ENCODE measurements around the gene TAF4.

Gene TAF4

DNA sequence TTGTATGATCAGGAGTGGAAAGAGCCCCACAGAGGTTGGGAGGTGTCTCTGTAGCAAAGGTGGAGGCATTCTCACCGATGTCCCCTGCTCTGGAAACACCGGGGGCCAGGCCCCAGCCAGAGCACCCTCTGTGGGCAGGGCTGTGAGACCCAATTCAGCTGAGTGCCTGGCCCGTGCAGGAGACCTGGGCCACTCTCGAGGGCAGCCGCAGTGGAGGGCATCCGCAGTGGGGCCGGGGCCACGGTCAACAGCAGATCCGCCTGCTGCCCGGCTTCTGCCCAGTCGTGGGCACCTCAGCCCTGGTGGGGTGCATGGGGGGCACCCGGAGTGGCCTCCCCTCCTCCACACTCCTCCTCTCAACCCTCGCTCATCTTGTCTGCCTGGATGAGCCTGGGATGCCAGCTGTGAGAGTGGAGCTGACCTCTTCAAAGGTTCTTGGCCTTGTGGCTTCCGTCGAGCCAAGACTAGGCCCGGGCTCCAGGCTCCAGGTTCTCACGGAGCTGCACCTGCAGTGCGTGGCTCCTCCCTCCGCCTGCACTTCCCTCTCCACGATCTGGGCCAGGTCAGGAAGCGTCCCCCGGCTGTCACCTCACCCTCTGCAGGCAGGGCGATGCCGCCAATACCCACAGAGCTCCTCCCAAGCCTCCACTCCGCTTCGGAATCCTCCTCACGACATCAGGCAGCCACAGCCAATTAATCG, 134.8 kb downstream of the TAF4 start:
- no peaks in the 10 kb centered on the region for H3K27me3 Mint-ChIP-seq
- ATAC-seq (replicated peaks; ENCODE audit: extremely low read depth, poor library complexity, severe bottlenecking), result no peak
- no peak overlapping the region for H3K4me3 Mint-ChIP-seq
- H3K4me1 Mint-ChIP-seq, result no peaks in the 10 kb centered on the region
- H3K36me3 Mint-ChIP-seq (ENCODE audit: insufficient read depth), result no peaks in the 10 kb centered on the region
- H3K9me3 Mint-ChIP-seq, result no peaks in the 10 kb centered on the region
- DNase-seq (ENCODE audit: low spot score in 2 of 2), result no peak
- no peak overlapping the region for H3K27ac Mint-ChIP-seq (ENCODE audit: low read depth)

DNA sequence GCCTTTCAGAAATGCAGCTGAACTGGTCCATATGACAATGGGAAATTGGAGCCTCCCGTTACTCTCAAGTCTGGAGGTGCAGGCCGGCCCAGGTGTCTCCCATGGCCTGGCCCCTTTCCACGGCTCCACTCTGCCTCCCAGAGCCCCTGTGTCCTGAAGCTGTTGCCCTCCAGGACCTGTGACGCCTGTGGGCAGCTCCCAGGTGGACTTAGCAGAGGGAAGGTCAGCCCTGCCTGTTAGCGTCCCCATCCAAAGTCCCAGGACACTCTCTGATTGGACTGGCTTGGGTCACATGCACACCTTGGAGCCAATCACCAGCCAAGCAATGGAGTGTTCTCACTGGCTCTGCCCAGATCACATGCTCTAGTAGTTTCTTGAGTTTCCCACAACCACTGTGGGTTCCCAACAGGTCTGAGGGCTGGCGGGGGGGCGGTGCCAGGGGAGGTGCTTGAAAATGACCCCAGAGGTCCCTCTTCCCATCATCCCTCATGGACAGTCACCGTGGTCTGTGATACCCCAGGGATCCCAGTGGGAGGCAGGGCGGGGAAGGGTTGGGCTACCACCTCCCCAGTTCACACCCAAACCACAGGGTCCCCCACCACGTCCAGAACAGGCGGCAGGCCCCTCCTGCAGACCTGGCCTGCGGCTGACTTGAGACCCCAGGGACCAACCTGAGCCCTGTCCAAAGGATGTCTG, 135.6 kb downstream of the TAF4 start:
- Mint-ChIP-seq H3K27me3 (no peaks in the 10 kb centered on the region), H3K4me1 (no peaks in the 10 kb centered on the region), H3K36me3 (ENCODE audit: insufficient read depth) (no peaks in the 10 kb centered on the region), H3K27ac (ENCODE audit: low read depth) (no peak overlapping the region), H3K4me3 (no peak overlapping the region), H3K9me3 (no peaks in the 10 kb centered on the region)
- ATAC-seq (replicated peaks; ENCODE audit: extremely low read depth, poor library complexity, severe bottlenecking), result no peak
- DNase-seq (ENCODE audit: low spot score in 2 of 2), result no peak

DNA sequence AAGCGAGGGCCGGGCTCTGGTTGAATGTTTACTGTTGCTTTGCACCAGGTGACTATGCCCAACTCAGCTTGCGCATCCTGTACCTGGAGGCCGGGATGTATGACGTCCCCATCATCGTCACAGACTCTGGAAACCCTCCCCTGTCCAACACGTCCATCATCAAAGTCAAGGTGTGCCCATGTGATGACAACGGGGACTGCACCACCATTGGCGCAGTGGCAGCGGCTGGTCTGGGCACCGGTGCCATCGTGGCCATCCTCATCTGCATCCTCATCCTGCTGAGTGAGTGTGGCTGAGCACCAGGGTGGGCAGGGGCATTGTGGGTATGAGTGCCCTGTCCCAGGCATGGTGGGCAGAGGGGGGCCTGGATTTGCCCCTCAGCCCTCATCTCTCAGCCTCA, 136.1 kb downstream of the TAF4 start:
- Mint-ChIP-seq H3K4me1 (no peaks in the 10 kb centered on the region), H3K9me3 (no peaks in the 10 kb centered on the region), H3K4me3 (no peak overlapping the region), H3K36me3 (ENCODE audit: insufficient read depth) (no peaks in the 10 kb centered on the region), H3K27me3 (no peaks in the 10 kb centered on the region), H3K27ac (ENCODE audit: low read depth) (no peak overlapping the region)
- ATAC-seq (replicated peaks; ENCODE audit: extremely low read depth, poor library complexity, severe bottlenecking) (no peak), DNase-seq (ENCODE audit: low spot score in 2 of 2) (no peak)

DNA sequence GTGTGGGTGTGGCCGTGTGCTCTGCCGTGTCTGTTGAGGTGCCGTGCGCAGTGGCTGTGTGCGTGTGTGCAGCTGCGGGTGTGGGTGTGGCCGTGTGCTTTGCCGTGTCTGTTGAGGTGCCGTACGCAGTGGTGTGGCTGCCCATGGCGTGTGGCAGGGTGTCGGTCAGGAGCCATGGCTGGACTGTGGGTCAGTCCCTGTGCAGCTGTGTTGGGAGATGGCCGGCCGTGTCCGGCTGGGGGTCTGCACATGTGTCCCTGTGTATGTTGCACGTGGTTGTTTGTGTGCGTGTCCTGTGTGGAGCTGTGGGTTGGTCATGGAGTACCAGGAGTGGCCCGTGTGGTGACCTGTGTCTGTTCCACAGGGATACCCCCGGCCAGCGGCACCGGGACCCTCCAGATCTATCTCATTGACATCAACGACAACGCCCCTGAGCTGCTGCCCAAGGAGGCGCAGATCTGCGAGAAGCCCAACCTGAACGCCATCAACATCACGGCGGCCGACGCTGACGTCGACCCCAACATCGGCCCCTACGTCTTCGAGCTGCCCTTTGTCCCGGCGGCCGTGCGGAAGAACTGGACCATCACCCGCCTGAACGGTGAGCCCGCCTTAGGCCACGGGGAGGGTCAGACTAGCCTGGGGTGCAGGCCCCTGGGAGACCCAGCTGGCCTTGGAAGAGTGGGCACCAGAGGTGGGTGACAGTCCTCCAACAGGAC, 137.7 kb downstream of the TAF4 start:
- no peak for ATAC-seq (replicated peaks; ENCODE audit: extremely low read depth, poor library complexity, severe bottlenecking)
- H3K27ac Mint-ChIP-seq (ENCODE audit: low read depth), result no peak overlapping the region
- no peaks in the 10 kb centered on the region for H3K9me3 Mint-ChIP-seq
- H3K36me3 Mint-ChIP-seq (ENCODE audit: insufficient read depth), result no peaks in the 10 kb centered on the region
- no peaks in the 10 kb centered on the region for H3K4me1 Mint-ChIP-seq
- DNase-seq (ENCODE audit: low spot score in 2 of 2), result no peak
- no peak overlapping the region for H3K4me3 Mint-ChIP-seq
- no peaks in the 10 kb centered on the region for H3K27me3 Mint-ChIP-seq

DNA sequence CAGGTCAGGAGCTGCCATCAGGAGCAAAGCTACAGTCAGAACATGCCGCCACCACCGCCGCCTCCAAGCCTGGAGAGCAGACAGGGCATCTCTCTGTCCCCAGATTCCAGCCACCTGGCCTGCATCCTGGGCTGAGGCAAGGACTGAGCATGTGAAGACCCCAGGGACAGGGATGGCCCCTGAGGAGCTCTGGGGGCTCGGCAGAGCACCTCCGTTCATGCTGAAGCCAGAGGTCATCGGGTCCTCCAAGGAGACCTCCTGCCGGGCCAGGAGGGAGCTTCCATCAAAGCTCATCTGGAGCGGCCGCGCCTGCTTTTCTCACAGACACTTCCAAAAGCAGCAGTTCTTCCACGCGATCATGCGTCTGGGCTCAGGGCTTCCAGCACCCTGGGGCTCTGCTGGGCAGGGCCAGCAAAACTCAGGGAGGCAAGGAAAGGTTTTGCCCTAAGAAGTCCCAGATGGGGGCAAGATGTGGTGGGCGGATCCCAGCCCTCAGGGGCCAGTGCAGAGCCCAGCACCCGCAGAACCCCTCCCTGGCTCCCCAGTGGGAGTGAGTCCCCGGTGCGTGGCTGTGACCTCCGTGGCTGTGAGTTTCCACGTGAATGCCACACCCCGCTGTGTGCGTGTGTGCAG, 138.4 kb downstream of the TAF4 start:
- Mint-ChIP-seq H3K36me3 (ENCODE audit: insufficient read depth) (no peaks in the 10 kb centered on the region), H3K27ac (ENCODE audit: low read depth) (no peak overlapping the region), H3K4me3 (no peak overlapping the region), H3K9me3 (no peaks in the 10 kb centered on the region), H3K4me1 (no peaks in the 10 kb centered on the region), H3K27me3 (no peaks in the 10 kb centered on the region)
- ATAC-seq (replicated peaks; ENCODE audit: extremely low read depth, poor library complexity, severe bottlenecking), result no peak
- no peak for DNase-seq (ENCODE audit: low spot score in 2 of 2)

DNA sequence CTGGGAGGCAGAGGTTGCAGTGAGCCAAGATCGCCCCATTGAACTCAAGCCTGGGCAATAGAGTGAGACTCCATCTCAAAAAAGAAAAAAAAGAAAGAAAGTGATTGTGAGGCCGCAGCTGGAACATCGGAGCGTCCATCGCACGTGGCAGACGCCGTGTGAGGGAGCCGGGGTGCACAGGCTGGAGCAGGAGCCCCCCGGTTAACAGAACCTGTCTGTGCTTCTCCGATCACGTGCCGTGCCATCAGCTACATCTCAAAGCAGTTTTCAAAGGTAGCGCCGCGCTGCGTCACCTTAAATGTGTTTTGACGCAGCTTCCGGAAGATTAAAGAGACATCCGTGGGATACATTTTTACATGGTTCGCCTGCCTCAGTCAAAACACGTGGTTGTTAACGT, 138.9 kb downstream of the TAF4 start:
- DNase-seq (ENCODE audit: low spot score in 2 of 2) (no peak), ATAC-seq (replicated peaks; ENCODE audit: extremely low read depth, poor library complexity, severe bottlenecking) (no peak)
- Mint-ChIP-seq H3K4me3 (no peak overlapping the region), H3K36me3 (ENCODE audit: insufficient read depth) (no peaks in the 10 kb centered on the region), H3K4me1 (no peaks in the 10 kb centered on the region), H3K27me3 (no peaks in the 10 kb centered on the region), H3K9me3 (no peaks in the 10 kb centered on the region), H3K27ac (ENCODE audit: low read depth) (no peak overlapping the region)

DNA sequence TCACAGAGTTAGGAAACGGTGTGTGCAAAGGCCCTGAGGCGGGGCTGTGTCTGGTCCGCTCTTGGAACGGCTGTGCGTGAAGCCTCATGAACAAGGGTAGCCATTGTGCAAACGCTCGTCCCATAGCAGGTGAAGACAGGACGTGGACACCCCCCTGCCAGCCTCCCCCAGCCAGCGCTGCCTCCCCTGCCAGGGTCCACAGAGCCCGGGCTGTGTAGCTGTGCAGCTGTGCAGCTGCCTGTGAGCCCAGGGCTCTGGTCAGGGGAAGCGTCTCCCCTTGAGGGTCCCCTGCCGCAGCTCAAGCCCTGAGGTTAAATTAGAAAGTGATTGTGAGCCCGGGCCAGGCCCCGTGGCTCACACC, 139.4 kb downstream of the TAF4 start:
- Mint-ChIP-seq H3K27ac (ENCODE audit: low read depth) (no peak overlapping the region), H3K4me3 (no peak overlapping the region), H3K36me3 (ENCODE audit: insufficient read depth) (no peaks in the 10 kb centered on the region), H3K27me3 (no peaks in the 10 kb centered on the region), H3K4me1 (no peaks in the 10 kb centered on the region), H3K9me3 (no peaks in the 10 kb centered on the region)
- ATAC-seq (replicated peaks; ENCODE audit: extremely low read depth, poor library complexity, severe bottlenecking) (no peak), DNase-seq (ENCODE audit: low spot score in 2 of 2) (no peak)

DNA sequence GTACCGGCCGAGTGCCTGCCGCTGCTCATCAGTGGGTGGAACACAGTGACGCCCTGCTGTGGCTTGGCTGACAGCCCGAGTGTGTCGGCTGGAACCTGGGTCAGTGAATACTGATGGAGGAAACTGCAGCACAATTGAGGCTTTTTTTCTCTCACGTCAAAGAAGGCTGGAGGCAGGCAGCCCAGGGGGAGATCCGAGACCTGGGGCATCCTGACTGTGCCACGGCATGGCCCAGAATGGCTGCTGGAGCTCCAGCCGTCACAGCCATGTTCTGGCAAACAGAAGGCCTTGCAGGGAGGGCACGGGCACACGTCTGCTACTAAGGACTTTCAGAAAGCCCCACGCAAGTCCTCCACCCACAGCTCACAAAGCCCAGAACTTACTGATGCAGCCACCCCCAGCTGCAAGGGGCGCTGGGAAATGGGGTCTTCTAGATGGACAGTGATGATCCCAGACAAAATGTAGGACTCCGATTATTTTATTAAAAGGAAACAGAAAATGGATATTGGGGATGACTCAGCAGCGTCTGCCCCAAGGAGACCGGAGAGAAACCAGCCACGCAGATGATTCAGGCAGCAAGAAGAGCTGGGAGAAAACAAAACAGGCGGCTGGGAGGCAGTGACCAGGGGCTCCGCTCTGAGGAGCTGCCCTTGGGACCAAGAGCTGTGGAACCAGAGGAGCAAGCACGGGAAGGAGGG, 140.0 kb downstream of the TAF4 start:
- H3K4me3 Mint-ChIP-seq, result no peak overlapping the region
- DNase-seq (ENCODE audit: low spot score in 2 of 2) (no peak), ATAC-seq (replicated peaks; ENCODE audit: extremely low read depth, poor library complexity, severe bottlenecking) (no peak)
- H3K36me3 Mint-ChIP-seq (ENCODE audit: insufficient read depth), result no peaks in the 10 kb centered on the region
- no peak overlapping the region for H3K27ac Mint-ChIP-seq (ENCODE audit: low read depth)
- no peaks in the 10 kb centered on the region for H3K27me3 Mint-ChIP-seq
- H3K9me3 Mint-ChIP-seq, result no peaks in the 10 kb centered on the region
- H3K4me1 Mint-ChIP-seq, result no peaks in the 10 kb centered on the region

DNA sequence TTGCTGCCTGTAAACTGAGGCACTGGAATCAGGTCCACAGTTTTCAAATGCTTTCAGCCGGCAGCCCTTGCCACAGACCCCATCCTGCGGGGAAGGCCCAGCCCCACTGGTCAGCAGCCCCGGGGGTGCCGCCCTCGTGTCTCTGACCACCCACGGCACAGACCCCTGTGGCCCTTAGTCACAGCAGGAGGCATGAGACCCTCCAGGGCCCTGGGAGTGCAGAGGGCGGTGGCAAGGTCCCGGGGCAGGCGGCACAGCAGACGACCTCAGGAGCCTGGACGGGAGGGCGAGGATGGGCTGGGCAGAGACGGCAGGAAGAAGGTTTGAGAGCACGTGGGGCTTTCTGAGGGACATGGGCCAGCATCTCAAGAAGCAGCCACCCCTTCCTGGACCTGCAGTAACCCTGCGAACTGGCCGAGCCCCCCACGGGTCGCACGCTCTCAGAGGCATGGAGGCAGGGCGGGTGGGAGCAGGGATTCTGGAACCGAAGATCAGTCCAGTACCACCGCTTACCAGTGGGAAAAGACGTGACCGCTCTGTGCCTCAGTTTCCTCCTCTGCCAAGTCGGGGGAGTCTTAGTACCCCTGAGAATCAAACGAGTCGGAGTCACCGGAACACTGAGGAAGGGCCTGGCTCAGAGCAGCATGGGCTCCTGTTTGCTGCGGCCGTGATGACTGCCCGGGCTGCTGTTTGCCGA, 140.7 kb downstream of the TAF4 start:
- DNase-seq (ENCODE audit: low spot score in 2 of 2) (no peak), ATAC-seq (replicated peaks; ENCODE audit: extremely low read depth, poor library complexity, severe bottlenecking) (no peak)
- no peaks in the 10 kb centered on the region for H3K9me3 Mint-ChIP-seq
- no peak overlapping the region for H3K27ac Mint-ChIP-seq (ENCODE audit: low read depth)
- no peaks in the 10 kb centered on the region for H3K4me1 Mint-ChIP-seq
- no peaks in the 10 kb centered on the region for H3K27me3 Mint-ChIP-seq
- no peak overlapping the region for H3K4me3 Mint-ChIP-seq
- H3K36me3 Mint-ChIP-seq (ENCODE audit: insufficient read depth), result no peaks in the 10 kb centered on the region

Data from central memory CD8-positive, alpha-beta T cell (primary cell).